Spinal cord (tissue), 10 donors: Measurements from ENCODE around the gene SGPP1. TPM values are rescaled to one million over a fixed set of nuclear protein-coding genes. Genes with fewer than 3 reads are reported as not detected.

Source experiments
- DNase-seq, 6 donors: peaks; one replicate each; pipeline versions ENCODE4 v3.0.0 to v3.0.0-alpha.2; 2013 to 2015; ENCODE audit warnings: low spot score in 6 of 6, low read depth in 4 of 6
- H3K27ac ChIP-seq: one replicate; pipeline ENCODE4 v1.5.1; 2013; ENCODE audit warnings: low read depth, low read length, control low read depth
- H3K27me3 ChIP-seq: one replicate; pipeline ENCODE4 v1.6.1; 2013; ENCODE audit warnings: low read length; ENCODE audit not compliant: control insufficient read depth, insufficient read depth
- H3K36me3 ChIP-seq: one replicate; pipeline ENCODE4 v1.6.1; 2013; ENCODE audit warnings: low read length; ENCODE audit not compliant: control insufficient read depth, insufficient read depth
- H3K4me1 ChIP-seq: one replicate; pipeline ENCODE4 v1.6.1; 2013; ENCODE audit warnings: low read length; ENCODE audit not compliant: control insufficient read depth, insufficient read depth
- H3K4me3 ChIP-seq: one replicate; pipeline ENCODE4 v1.5.1; 2013; ENCODE audit warnings: low read depth, low read length, control low read depth
- H3K9me3 ChIP-seq: one replicate; pipeline ENCODE4 v1.6.1; 2013; ENCODE audit warnings: low read length; ENCODE audit not compliant: control insufficient read depth, insufficient read depth
- WGBS: methylation state at CpG from one replicate; pipeline ENCODE4 v1.1.5; 2013; ENCODE audit warnings: missing lambda C conversion rate; ENCODE audit not compliant: insufficient coverage; 5-methylcytosine and 5-hydroxymethylcytosine counted together
- long read RNA-seq, 4 donors: transcript quantifications; one replicate each; lab custom pipeline, GENCODE V29; 2026
- polyA plus RNA-seq, 2 donors: library from polyadenylated mRNA; unstranded; fragments of 120-200 nt; gene quantifications; one replicate each; pipeline ENCODE4 v1.2.1, GENCODE V29; 2013; ENCODE audit not compliant: insufficient read length in 2 of 2
- total RNA-seq, 2 donors: library from RNA; depleted of rRNA in 1 of 2; stranded (reverse); fragments of 120-200 nt in 1 of 2; fragments of >200 nt in 1 of 2; gene quantifications; one replicate each; pipeline versions ENCODE4 v1.2.3 to v1.2.4, GENCODE V29; 2013 to 2014
- donor health status: healthy.

SGPP1 gene
- 10 to 100 TPM; 17.1 to 52.0 TPM for total RNA-seq
- 10 to 100 TPM; 19.8 to 25.2 TPM for polyA plus RNA-seq
- long read RNA-seq, donor 1, transcript SGPP1-201 (3 exons, 3,312 nt): major isoform, 9 of 31 reads
- long read RNA-seq, donor 1, partial matches to known transcripts: 22 of 31 reads
- long read RNA-seq, donor 1, other reads (novel, unspliced or antisense): 0 of 31 reads
- long read RNA-seq, donor 2, transcript SGPP1-201 (3 exons, 3,312 nt): major isoform, 5 of 5 reads
- long read RNA-seq, donor 2, partial matches to known transcripts: 0 of 5 reads
- long read RNA-seq, donor 2, other reads (novel, unspliced or antisense): 0 of 5 reads
- long read RNA-seq, donor 3, partial matches to known transcripts: 0 of 3 reads
- long read RNA-seq, donor 3, other reads (novel, unspliced or antisense): 0 of 3 reads
- long read RNA-seq, donor 4, transcript SGPP1-201 (3 exons, 3,312 nt): major isoform, 6 of 6 reads
- long read RNA-seq, donor 4, partial matches to known transcripts: 0 of 6 reads
- long read RNA-seq, donor 4, other reads (novel, unspliced or antisense): 0 of 6 reads

GRCh38 chr14:63727736-63728728, at the start of gene SGPP1:
Gene SGPP1, minus strand, starts transcription at chr14:63728065. Its CDS starts 121 bp downstream, at chr14:63727944.
- Histone ChIP-seq H3K4me3 (peak within 1 kb of the TSS; percentile 68), H3K4me1 (peaks cover 3% of the 10 kb centered on the region), H3K27me3 (no peaks in the 10 kb centered on the region), H3K9me3 (no peaks in the 10 kb centered on the region), H3K27ac (peak within 1 kb of the TSS; percentile 76), H3K36me3 (no peaks in the 10 kb centered on the region)
- under 1% methylated on average over 88 of the region's 88 CpGs for WGBS
- DNase-seq: peak; percentile 24 to 85 (median 42)

DNA sequence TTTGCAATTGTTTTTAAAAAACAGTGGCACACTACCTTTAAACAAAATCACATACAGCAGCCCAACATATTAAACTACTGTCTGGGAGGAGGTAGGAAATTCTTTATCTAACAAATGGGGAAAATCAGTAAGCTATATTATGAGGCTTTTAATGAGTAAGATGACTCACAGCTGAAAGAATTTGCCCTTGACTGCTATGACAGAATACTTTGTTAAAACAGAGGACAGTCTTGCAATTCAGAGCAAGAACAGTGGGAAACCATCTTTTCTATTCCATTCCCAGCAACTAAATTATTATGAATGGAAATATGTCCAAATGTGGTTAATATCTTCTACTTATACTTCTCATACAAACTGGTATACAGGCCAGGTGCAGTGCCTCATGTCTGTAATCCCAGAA, 49.2 kb upstream of the SGPP1 start:
- Histone ChIP-seq H3K9me3 (no peaks in the 10 kb centered on the region), H3K27ac (no peak overlapping the region), H3K4me3 (no peak overlapping the region), H3K4me1 (no peaks in the 10 kb centered on the region), H3K27me3 (no peaks in the 10 kb centered on the region), H3K36me3 (no peaks in the 10 kb centered on the region)
- peak in 1 of 6 donors; percentile 14 for DNase-seq

- DNase-seq: no peak
- Histone ChIP-seq H3K27ac (no peak overlapping the region), H3K27me3 (no peaks in the 10 kb centered on the region), H3K4me1 (no peaks in the 10 kb centered on the region), H3K4me3 (no peak overlapping the region), H3K9me3 (no peaks in the 10 kb centered on the region), H3K36me3 (no peaks in the 10 kb centered on the region)
- WGBS: no CpG with 5 or more reads among the region's 4 CpGs
Observed at GRCh38 chr14:63773504-63773903, 45.6 kb upstream of the SGPP1 start.

DNA sequence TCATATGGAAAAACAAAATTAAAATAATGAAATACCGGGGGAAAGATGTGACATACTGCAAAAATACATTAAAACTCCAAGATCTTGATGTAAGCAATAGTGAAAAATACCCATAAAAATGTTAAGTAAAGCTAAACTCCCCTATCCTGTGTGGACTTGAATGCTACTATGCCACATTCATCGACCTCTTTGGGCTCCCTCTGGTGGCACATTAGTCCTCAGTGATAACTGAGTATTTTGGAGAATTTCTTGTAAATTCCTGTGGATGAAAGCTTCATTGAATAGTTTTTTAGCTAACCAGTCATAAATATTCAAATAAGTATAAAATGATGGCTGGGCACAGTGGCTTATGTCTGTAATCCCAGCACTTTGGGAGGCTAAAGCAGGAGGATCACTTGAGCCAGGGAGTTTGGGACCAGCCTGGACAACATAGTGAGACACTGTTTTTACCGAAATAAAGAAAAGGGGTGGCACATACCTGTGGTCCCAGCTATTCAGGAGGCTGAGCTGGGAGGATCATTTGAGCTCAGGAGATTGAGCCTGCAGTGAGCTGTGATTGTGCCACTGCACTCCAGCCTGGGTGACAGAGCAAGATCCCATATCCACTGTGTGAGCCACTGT, 42.4 kb upstream of the SGPP1 start:
- 83% methylated on average over 1 of the region's 3 CpGs for WGBS
- H3K9me3 ChIP-seq: no peaks in the 10 kb centered on the region
- peak in 5 of 6 donors; percentile 4 to 66 (median 25) for DNase-seq
- H3K36me3 ChIP-seq: no peaks in the 10 kb centered on the region
- no peaks in the 10 kb centered on the region for H3K27me3 ChIP-seq
- no peaks in the 10 kb centered on the region for H3K4me1 ChIP-seq
- no peak overlapping the region for H3K27ac ChIP-seq
- H3K4me3 ChIP-seq: no peak overlapping the region

GRCh38 chr14:63766611-63767010, 38.7 kb upstream of the SGPP1 start:
- WGBS: no CpG with 5 or more reads among the region's 3 CpGs
- no peak for DNase-seq
- Histone ChIP-seq H3K9me3 (no peaks in the 10 kb centered on the region), H3K4me1 (no peaks in the 10 kb centered on the region), H3K4me3 (no peak overlapping the region), H3K27me3 (no peaks in the 10 kb centered on the region), H3K36me3 (no peaks in the 10 kb centered on the region), H3K27ac (no peak overlapping the region)

- Histone ChIP-seq H3K27me3 (no peaks in the 10 kb centered on the region), H3K36me3 (no peaks in the 10 kb centered on the region), H3K4me1 (no peaks in the 10 kb centered on the region), H3K9me3 (no peaks in the 10 kb centered on the region), H3K27ac (no peak overlapping the region), H3K4me3 (no peak overlapping the region)
- DNase-seq: no peak
- WGBS: no CpG with 5 or more reads among the region's 6 CpGs
Observed at GRCh38 chr14:63764620-63765139, 36.8 kb upstream of the SGPP1 start.

DNA sequence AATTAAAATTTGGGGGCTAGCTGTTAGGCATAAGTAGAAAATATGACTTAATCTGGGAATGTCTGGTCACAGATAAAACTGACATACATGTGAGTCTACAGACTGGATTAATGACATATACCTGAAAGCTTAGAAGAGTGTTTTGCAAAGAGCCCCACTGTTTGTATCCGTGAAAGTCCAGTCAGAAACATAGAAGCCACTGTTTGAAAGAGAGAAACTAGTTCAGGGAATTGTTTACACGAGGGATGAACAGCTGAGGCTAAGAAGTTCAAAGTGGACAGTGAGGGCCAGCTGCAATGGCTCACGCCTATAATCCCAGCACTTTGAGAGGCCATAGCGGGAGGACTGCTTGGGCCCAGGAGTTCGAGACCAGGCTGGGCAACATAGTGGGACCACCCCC, 36.2 kb upstream of the SGPP1 start:
- no peaks in the 10 kb centered on the region for H3K4me1 ChIP-seq
- 70% methylated on average over 3 of the region's 5 CpGs for WGBS
- no peaks in the 10 kb centered on the region for H3K27me3 ChIP-seq
- H3K36me3 ChIP-seq: no peaks in the 10 kb centered on the region
- DNase-seq: no peak
- H3K9me3 ChIP-seq: no peaks in the 10 kb centered on the region
- no peak overlapping the region for H3K27ac ChIP-seq
- no peak overlapping the region for H3K4me3 ChIP-seq

DNA sequence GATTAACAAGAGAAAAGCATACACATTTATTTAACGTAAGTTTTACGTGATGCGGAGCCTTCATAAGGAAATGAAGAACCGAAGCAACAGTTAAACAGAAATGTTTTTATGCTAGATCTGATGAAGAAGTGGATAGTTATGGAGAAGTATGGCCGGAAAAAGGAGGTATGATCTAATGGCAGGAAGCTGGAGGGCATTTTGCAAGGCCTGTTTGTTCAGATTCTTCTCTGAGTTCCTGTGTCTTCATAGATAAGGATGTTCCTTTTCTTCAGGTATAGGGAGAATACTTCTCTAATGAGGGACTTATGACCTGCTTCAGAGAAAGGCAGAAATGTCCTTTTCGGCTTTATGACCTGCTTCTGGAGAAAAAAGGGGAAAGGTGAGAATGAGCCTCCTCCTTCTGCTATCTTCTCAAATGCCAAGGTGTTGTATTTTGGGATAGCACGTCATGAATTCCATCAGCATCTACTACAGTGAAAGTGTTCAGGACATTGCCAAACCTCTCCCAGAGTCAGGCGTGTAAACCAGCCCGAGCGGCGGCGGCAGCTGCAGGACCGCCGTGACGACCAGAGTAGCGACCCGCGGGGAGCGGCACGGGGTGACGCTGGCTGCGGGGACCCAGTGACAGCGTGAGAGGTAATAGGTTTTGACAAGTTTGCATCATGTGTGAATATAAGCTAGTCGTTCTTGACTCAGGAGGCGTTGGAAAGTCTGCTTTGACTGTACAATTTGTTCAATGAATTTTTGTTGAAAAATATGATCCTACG, 33.7 kb upstream of the SGPP1 start:
- WGBS: 80% methylated on average over 23 of the region's 26 CpGs
- no peaks in the 10 kb centered on the region for H3K36me3 ChIP-seq
- no peaks in the 10 kb centered on the region for H3K4me1 ChIP-seq
- no peaks in the 10 kb centered on the region for H3K9me3 ChIP-seq
- no peak overlapping the region for H3K27ac ChIP-seq
- no peak overlapping the region for H3K4me3 ChIP-seq
- no peaks in the 10 kb centered on the region for H3K27me3 ChIP-seq
- DNase-seq: no peak
